AG09309 (cell line): ENCODE results near the gene NFATC1.

ENCODE experiments used
- DNase-seq: peaks from one replicate; pipeline ENCODE4 v3.0.0-alpha.2; 2010; ENCODE audit warnings: low read depth
- H3K4me3 ChIP-seq: 2 replicates; pipeline ENCODE4 v1.5.1; 2011; ENCODE audit warnings: mild to moderate bottlenecking, low read depth, low read length, moderate library complexity; ENCODE audit not compliant: control insufficient read depth
- TF ChIP-seq, protein P1 (sequence below): IDR thresholded peaks from 2 replicates; pipeline ENCODE4 v1.5.1; 2011; ENCODE audit warnings: mild to moderate bottlenecking, low read depth, low read length, inconsistent platforms; ENCODE audit not compliant: insufficient read depth, control insufficient read depth; ENCODE audit errors: missing control alignments

NFATC1 gene

DNA sequence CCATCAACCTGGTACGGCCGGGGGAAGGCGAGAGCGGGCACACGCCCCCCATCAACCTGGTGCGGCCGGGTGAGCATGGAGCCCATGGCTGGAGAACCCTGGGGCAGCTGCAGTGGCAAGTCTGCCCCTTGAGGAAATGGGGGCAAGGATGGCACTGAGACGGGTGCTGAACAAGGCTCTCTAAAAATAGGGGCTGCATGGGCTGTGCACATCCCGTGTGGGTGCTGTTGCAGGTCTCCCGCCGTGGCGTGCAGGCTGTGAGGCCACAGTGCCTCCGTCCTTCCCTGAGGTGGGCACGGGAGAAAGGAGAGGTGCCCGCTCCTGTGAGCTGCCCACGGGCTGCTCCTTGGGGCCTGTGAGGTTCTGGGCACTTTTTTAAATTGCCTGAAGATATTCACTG lies 99.2 kb downstream of the NFATC1 start:
- TF ChIP-seq, protein P1, sequence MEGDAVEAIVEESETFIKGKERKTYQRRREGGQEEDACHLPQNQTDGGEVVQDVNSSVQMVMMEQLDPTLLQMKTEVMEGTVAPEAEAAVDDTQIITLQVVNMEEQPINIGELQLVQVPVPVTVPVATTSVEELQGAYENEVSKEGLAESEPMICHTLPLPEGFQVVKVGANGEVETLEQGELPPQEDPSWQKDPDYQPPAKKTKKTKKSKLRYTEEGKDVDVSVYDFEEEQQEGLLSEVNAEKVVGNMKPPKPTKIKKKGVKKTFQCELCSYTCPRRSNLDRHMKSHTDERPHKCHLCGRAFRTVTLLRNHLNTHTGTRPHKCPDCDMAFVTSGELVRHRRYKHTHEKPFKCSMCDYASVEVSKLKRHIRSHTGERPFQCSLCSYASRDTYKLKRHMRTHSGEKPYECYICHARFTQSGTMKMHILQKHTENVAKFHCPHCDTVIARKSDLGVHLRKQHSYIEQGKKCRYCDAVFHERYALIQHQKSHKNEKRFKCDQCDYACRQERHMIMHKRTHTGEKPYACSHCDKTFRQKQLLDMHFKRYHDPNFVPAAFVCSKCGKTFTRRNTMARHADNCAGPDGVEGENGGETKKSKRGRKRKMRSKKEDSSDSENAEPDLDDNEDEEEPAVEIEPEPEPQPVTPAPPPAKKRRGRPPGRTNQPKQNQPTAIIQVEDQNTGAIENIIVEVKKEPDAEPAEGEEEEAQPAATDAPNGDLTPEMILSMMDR = no peak
- no peak overlapping the region for H3K4me3 ChIP-seq
- DNase-seq = no peak

GRCh38 chr18:79495591-79496071 lies 99.9 kb downstream of the NFATC1 start:
- DNase-seq = no peak
- H3K4me3 ChIP-seq = no peak overlapping the region
- TF ChIP-seq, protein P1 = no peak

DNA sequence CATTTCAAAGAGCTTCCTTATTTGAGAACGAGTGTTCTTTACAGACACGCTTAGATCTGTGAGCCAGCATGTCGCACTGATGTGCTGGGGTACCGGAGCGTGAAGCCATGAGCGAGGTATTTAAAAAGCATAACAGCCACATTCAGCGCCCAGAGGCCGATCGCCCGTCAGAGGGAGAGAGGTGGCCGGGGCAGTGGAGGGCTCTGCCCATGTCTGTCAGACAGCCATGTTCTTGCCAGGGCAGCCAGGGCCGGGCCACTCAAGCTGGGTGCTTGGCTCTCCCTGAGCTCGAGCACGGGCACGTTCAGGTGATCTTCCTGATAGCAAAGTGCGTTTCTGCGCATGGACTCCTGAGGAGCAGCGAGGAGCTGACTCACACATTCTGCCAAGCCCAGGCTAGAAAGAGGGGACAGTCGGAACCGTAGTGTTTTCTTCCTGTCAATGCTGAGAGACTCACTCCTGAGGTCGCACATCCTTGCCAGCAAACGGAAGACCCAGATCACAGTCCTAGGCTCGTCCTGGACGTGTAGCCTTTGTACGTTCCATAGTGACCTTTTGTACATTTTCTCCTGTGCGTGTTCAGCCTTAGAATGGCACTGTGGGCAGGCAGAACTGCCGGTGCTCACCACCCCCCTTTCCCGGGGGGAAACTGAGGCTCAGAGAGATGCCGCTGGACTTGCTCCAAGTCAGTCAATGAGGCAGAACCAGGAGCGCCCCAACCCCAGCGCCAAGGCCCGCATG lies 100.7 kb downstream of the NFATC1 start:
- H3K4me3 ChIP-seq = no peak overlapping the region
- TF ChIP-seq, protein P1 = no peak
- DNase-seq = no peak

DNA sequence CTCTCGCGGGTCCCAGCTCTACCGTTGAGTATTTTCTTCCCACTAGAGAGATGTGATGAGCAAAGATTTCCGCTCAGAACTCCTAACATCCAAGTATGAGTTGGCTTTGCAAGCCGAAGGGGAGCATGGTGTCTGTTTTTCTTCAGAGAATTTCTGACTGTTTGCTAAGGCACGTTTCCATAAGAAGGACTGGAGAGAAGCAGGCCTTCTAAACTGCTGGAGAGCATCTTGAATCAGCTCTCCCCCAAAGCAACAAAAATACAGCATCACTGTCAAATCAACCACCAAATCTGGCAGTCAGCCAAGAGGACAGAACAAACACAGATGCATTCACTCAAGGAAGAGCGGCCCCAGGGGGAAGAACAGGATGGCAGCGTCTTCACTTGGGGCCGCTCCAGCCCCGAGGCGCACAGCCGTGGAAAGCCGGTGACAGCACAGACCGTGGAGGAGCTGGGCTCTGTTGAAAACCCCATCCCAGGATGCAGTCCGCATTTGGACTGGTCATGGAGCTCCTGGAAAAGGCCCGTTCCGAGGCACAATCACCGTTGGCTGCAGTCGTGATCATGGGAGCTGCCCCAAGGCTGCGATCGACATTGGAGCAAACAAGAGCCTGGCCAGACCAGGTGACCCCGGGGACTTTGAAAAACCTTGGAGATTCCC lies 101.4 kb downstream of the NFATC1 start:
- no peak overlapping the region for H3K4me3 ChIP-seq
- TF ChIP-seq, protein P1 = no peak
- DNase-seq = no peak

DNA sequence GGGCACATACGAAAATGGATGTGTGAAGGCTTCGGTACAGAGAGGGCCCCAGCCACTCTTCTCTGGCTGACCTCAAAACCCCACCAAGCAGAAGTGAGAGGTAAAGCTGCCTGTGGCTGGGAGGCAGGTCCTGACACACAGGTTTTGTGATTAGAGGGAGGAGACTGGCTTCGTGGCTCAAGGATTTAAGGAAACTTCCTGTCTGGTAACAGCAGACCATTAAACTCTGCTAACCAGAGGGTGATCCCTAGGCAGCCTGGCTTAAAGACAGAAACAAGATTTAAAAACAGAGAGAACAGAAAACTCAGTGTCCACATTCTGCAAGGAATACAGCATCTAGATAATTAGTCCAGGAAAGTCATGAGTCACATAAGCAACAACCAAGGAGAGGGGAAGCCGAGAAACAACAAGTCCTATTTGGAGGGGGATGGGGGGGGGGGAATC lies 101.9 kb downstream of the NFATC1 start:
- no peak overlapping the region for H3K4me3 ChIP-seq
- TF ChIP-seq, protein P1 = no peak
- no peak for DNase-seq

- no peak for DNase-seq
- TF ChIP-seq, protein P1 = no peak
- no peak overlapping the region for H3K4me3 ChIP-seq
Observed at GRCh38 chr18:79498662-79499061, 102.9 kb downstream of the NFATC1 start.
